Keratinocyte (primary cell): Measurements from ENCODE around the gene SLAIN2.

Experiments used
- EZH2 ChIP-seq: IDR thresholded peaks from one replicate; pipeline ENCODE4 v1.6.1; 2012; ENCODE audit warnings: inconsistent platforms, mild to moderate bottlenecking, low read length, moderate library complexity
- TF ChIP-seq, protein P1 (sequence below), 3 experiments: IDR thresholded peaks in 1 of 3; conservative IDR thresholded peaks in 1 of 3; optimal IDR thresholded peaks in 1 of 3; 2 replicates in 2 of 3; 3 replicates in 1 of 3; pipeline versions ENCODE3 to v1.5.1; 2011; ENCODE audit warnings: low read length in 3 of 3, mild to moderate bottlenecking in 3 of 3, moderate library complexity in 2 of 3, control low read depth in 1 of 3, inconsistent platforms in 1 of 3; ENCODE audit not compliant: insufficient read depth in 2 of 3; ENCODE audit errors: extremely low read depth in 1 of 3

DNA sequence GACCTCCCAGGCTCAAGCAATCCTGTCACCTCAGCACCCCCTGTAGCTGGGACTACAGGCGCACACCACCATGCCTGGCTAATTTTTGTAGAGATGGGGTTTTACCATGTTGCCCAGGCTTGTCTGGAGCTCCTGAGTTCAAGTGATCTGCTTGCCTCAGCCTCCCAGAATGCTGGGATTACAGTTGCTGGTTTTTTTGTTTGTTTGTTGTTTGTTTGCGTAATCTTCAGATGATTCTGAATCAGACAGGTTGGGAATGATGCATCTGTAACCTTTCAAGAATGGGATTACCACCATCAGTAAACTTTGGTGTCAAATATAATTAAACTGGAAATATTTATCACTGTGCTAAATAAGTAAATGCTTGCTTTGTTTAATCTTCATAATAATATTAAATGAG, 79.8 kb downstream of the SLAIN2 start:
- TF ChIP-seq, protein P1, sequence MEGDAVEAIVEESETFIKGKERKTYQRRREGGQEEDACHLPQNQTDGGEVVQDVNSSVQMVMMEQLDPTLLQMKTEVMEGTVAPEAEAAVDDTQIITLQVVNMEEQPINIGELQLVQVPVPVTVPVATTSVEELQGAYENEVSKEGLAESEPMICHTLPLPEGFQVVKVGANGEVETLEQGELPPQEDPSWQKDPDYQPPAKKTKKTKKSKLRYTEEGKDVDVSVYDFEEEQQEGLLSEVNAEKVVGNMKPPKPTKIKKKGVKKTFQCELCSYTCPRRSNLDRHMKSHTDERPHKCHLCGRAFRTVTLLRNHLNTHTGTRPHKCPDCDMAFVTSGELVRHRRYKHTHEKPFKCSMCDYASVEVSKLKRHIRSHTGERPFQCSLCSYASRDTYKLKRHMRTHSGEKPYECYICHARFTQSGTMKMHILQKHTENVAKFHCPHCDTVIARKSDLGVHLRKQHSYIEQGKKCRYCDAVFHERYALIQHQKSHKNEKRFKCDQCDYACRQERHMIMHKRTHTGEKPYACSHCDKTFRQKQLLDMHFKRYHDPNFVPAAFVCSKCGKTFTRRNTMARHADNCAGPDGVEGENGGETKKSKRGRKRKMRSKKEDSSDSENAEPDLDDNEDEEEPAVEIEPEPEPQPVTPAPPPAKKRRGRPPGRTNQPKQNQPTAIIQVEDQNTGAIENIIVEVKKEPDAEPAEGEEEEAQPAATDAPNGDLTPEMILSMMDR (optimal IDR thresholded peaks at IDR 0.05 in 1 of 3, IDR thresholded peaks at IDR 0.05 in 1 of 3, conservative IDR thresholded peaks at IDR 0.05 in 1 of 3; ENCODE audit: extremely low read depth in 1 of 3, insufficient read depth in 2 of 3, low read length in 3 of 3): no peak
- TF ChIP-seq EZH2: no peak
